Keratinocyte (primary cell): ENCODE data around the gene PTPRD. TPM values are rescaled to one million over a fixed set of nuclear protein-coding genes. Genes with fewer than 3 reads are reported as not detected.

Experiments
- DNase-seq: peaks from one replicate; pipeline ENCODE4 v3.0.0-alpha.2; 2011; ENCODE audit warnings: low read depth, missing footprints, low spot score
- FAIRE-seq: peaks from 2 replicates; lab custom pipeline; 2011; peaks lifted over from hg19 to GRCh38; lab: Jason Lieb, UNC
- H2AFZ ChIP-seq: 2 replicates; pipeline ENCODE4 v1.6.0; 2012; ENCODE audit warnings: low read length, control low read depth, inconsistent platforms; ENCODE audit not compliant: control insufficient read depth
- H3K27ac ChIP-seq: 2 replicates; pipeline ENCODE4 v1.5.1; 2011; ENCODE audit warnings: low read length; ENCODE audit not compliant: control insufficient read depth, insufficient read depth
- H3K27me3 ChIP-seq: 3 replicates; pipeline ENCODE4 v1.6.0; 2011; ENCODE audit warnings: low read length; ENCODE audit not compliant: control insufficient read depth, insufficient read depth; ENCODE audit errors: extremely low read depth
- H3K36me3 ChIP-seq, 2 experiments: 2 replicates in 1 of 2; 3 replicates in 1 of 2; pipeline ENCODE4 v1.5.1; 2011; ENCODE audit warnings: low read length in 2 of 2, mild to moderate bottlenecking in 1 of 2; ENCODE audit not compliant: control insufficient read depth in 2 of 2, insufficient read depth in 2 of 2; ENCODE audit errors: extremely low read depth in 1 of 2
- H3K4me1 ChIP-seq: 3 replicates; pipeline ENCODE4 v1.5.1; 2011; ENCODE audit warnings: low read length; ENCODE audit not compliant: control insufficient read depth, insufficient read depth; ENCODE audit errors: extremely low read depth
- H3K4me2 ChIP-seq: 3 replicates; pipeline ENCODE4 v1.6.0; 2011; ENCODE audit warnings: low read depth, low read length; ENCODE audit not compliant: control insufficient read depth, insufficient read depth; ENCODE audit errors: extremely low read depth
- H3K4me3 ChIP-seq, 3 experiments: fragments of 200-600 bp in 1 of 3; sonication (generic) in 1 of 3; 2 replicates in 2 of 3; 3 replicates in 1 of 3; pipeline ENCODE4 v1.5.1; 2011 to 2016; ENCODE audit warnings: low read length in 3 of 3, mild to moderate bottlenecking in 3 of 3, control low read depth in 2 of 3, inconsistent platforms in 1 of 3, low read depth in 1 of 3, mixed read lengths in 1 of 3, mixed run types in 1 of 3, moderate library complexity in 1 of 3; ENCODE audit not compliant: control insufficient read depth in 2 of 3, insufficient read depth in 2 of 3; ENCODE audit errors: extremely low read depth in 1 of 3
- H3K79me2 ChIP-seq: 2 replicates; pipeline ENCODE4 v1.6.0; 2012; ENCODE audit warnings: low read length; ENCODE audit not compliant: control insufficient read depth, insufficient read depth
- H3K9ac ChIP-seq: 3 replicates; pipeline ENCODE4 v1.6.0; 2011; ENCODE audit warnings: low read length; ENCODE audit not compliant: control insufficient read depth, insufficient read depth; ENCODE audit errors: extremely low read depth
- H3K9me1 ChIP-seq: 3 replicates; pipeline ENCODE4 v1.6.0; 2011; ENCODE audit warnings: low read length; ENCODE audit not compliant: control insufficient read depth, insufficient read depth; ENCODE audit errors: extremely low read depth
- H3K9me3 ChIP-seq: 2 replicates; pipeline ENCODE4 v1.5.1; 2012; ENCODE audit warnings: low read depth, low read length; ENCODE audit not compliant: control insufficient read depth
- H4K20me1 ChIP-seq: 3 replicates; pipeline ENCODE4 v1.6.0; 2011; ENCODE audit warnings: low read length; ENCODE audit not compliant: control insufficient read depth, insufficient read depth; ENCODE audit errors: extremely low read depth
- CTCF ChIP-seq, 3 experiments: IDR thresholded peaks in 1 of 3; conservative IDR thresholded peaks in 1 of 3; optimal IDR thresholded peaks in 1 of 3; 2 replicates in 2 of 3; 3 replicates in 1 of 3; pipeline versions ENCODE3 to v1.5.1; 2011; ENCODE audit warnings: low read length in 3 of 3, mild to moderate bottlenecking in 3 of 3, moderate library complexity in 2 of 3, control low read depth in 1 of 3, inconsistent platforms in 1 of 3; ENCODE audit not compliant: insufficient read depth in 2 of 3; ENCODE audit errors: extremely low read depth in 1 of 3
- EZH2 ChIP-seq: IDR thresholded peaks from one replicate; pipeline ENCODE4 v1.6.1; 2012; ENCODE audit warnings: inconsistent platforms, mild to moderate bottlenecking, low read length, moderate library complexity
- dilution Hi-C: fragments of 300-500 bp; cut with MboI; formaldehyde crosslinking; loops from one replicate; pipeline ENCODE4 v1.7.0; 2020; ENCODE audit warnings: low sequenced_read_pairs; ENCODE audit not compliant: extremely low pct_ligation_motif_present
- polyA plus RNA-seq, 5 experiments: library from polyadenylated mRNA; depleted of rRNA in 3 of 5; stranded (reverse) in 3 of 5; stranded (forward) in 1 of 5; unstranded in 1 of 5; fragments of >200 nt; gene quantifications; 1 replicate in 1 of 5; 2 replicates in 3 of 5; 3 replicates in 1 of 5; pipeline versions ENCODE4 v1.2.1 to v1.2.3, GENCODE V29; 2011 to 2012; ENCODE audit warnings: missing spikeins in 2 of 5, low read depth in 1 of 5, low replicate concordance in 1 of 5

PTPRD gene
- polyA plus RNA-seq, 1 donor (not counting 4 experiments of a cell fraction or from before 2014, with no cell fraction given): 0.10 TPM

DNA sequence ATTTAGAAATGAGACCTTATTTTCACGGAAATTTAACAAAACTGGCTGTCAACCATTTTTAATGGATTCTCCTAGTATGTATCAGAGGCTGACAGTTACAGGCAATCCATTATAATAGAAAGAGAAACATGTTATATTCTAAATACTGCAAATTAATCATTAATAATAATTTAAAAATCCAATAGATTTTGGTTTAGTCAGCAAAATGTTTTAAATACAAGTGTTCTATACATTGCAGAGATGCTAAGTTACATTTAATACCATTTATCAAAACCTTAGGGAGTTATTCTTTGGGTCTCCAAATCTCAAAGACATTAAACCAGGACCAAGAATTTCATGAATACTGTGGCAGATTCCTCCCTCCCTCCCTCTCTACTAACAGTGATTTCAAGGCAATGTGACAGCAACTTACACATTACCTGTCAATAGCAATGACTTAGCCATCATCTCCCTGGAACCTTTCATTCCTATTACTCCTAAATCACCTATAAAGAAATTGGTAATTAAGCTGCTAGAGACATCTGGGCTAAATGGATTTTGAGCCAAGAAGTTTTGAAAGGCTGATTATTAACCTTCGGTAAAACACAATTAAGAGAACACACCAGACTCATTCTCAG is 2044.7 kb downstream of the PTPRD start:
- Histone ChIP-seq H3K36me3 (no peaks in the 10 kb centered on the region), H4K20me1 (no peaks in the 10 kb centered on the region), H3K27ac (no peak overlapping the region), H3K27me3 (no peaks in the 10 kb centered on the region), H3K9ac (no peak overlapping the region), H3K79me2 (no peaks in the 10 kb centered on the region), H3K4me2 (no peak overlapping the region), H3K4me3 (no peak overlapping the region), H3K9me3 (no peaks in the 10 kb centered on the region), H3K9me1 (no peaks in the 10 kb centered on the region), H2AFZ (no peak overlapping the region), H3K4me1 (no peaks in the 10 kb centered on the region)
- dilution Hi-C loops: no loop called here
- DNase-seq (no peak), FAIRE-seq (no peak)
- TF ChIP-seq EZH2: no peak
- no peak for TF ChIP-seq CTCF (optimal IDR thresholded peaks at IDR 0.05 in 1 of 3, IDR thresholded peaks at IDR 0.05 in 1 of 3, conservative IDR thresholded peaks at IDR 0.05 in 1 of 3; ENCODE audit: extremely low read depth in 1 of 3, insufficient read depth in 2 of 3, low read length in 3 of 3)

- no peak overlapping the region for H3K4me3 ChIP-seq
- FAIRE-seq (no peak), DNase-seq (no peak)
- H3K9me3 ChIP-seq: no peaks in the 10 kb centered on the region
- no peak overlapping the region for H3K9ac ChIP-seq
- TF ChIP-seq EZH2 (no peak), CTCF (optimal IDR thresholded peaks at IDR 0.05 in 1 of 3, IDR thresholded peaks at IDR 0.05 in 1 of 3, conservative IDR thresholded peaks at IDR 0.05 in 1 of 3; ENCODE audit: extremely low read depth in 1 of 3, insufficient read depth in 2 of 3, low read length in 3 of 3) (no peak)
- no peaks in the 10 kb centered on the region for H3K4me1 ChIP-seq
- dilution Hi-C loops: no loop called here
- H3K27me3 ChIP-seq: no peaks in the 10 kb centered on the region
- no peaks in the 10 kb centered on the region for H3K9me1 ChIP-seq
- H3K4me2 ChIP-seq: no peak overlapping the region
- no peaks in the 10 kb centered on the region for H3K36me3 ChIP-seq
- H4K20me1 ChIP-seq: no peaks in the 10 kb centered on the region
- H3K79me2 ChIP-seq: no peaks in the 10 kb centered on the region
- H2AFZ ChIP-seq: no peak overlapping the region
- H3K27ac ChIP-seq: no peak overlapping the region
Measured at GRCh38 chr9:8564960-8565359, 2047.8 kb downstream of the PTPRD start.
